NCI-H82 treated with DMSO at 0.1 percent for 48 hours (cell line): ENCODE measurements around the gene PLCB1.
"Not testable (repeated sequence)": the region's sequence is repeated elsewhere in the genome, so short reads cannot be mapped to it uniquely, and the experiment has no call there.

Experiments used
- DNase-seq: peaks from one replicate; lab custom pipeline; 2025; ENCODE audit not compliant: unreplicated experiment; lab: John Stamatoyannopoulos, UW

The PLCB1 gene

GRCh38 chr20:8156235-8157079 is 24.4 kb downstream of the PLCB1 start:
- no peak for DNase-seq

- not testable (repeated sequence) for DNase-seq
These were observed 27.2 kb downstream of the PLCB1 start for GRCh38 chr20:8159217-8159616.

- no peak for DNase-seq
These were observed 29.4 kb downstream of the PLCB1 start for GRCh38 chr20:8161264-8162071.

- no peak for DNase-seq
These were observed 30.5 kb downstream of the PLCB1 start for GRCh38 chr20:8162610-8163009.

GRCh38 chr20:8163543-8163942 is 31.5 kb downstream of the PLCB1 start:
- DNase-seq = no peak

GRCh38 chr20:8166730-8167129 is 34.7 kb downstream of the PLCB1 start:
- DNase-seq = no peak

- no peak for DNase-seq
These were observed 36.8 kb downstream of the PLCB1 start for GRCh38 chr20:8168785-8169288.

GRCh38 chr20:8170921-8171320 is 38.9 kb downstream of the PLCB1 start:
- no peak for DNase-seq

- no peak for DNase-seq
These were observed 40.1 kb downstream of the PLCB1 start for GRCh38 chr20:8172191-8172590.

- no peak for DNase-seq
These were observed 43.9 kb downstream of the PLCB1 start for GRCh38 chr20:8175741-8176675.

GRCh38 chr20:8183526-8183925 is 51.5 kb downstream of the PLCB1 start:
- DNase-seq = no peak

GRCh38 chr20:8187740-8188139 is 55.7 kb downstream of the PLCB1 start:
- no peak for DNase-seq

- DNase-seq = no peak
These were observed 58.2 kb downstream of the PLCB1 start for GRCh38 chr20:8190043-8190880.

- DNase-seq = no peak
These were observed 62.7 kb downstream of the PLCB1 start for GRCh38 chr20:8194721-8195120.

GRCh38 chr20:8196096-8196495 is 64.0 kb downstream of the PLCB1 start:
- no peak for DNase-seq

- no peak for DNase-seq
These were observed 68.2 kb downstream of the PLCB1 start for GRCh38 chr20:8200220-8200619.

- no peak for DNase-seq
These were observed 71.3 kb downstream of the PLCB1 start for GRCh38 chr20:8203366-8203765.

GRCh38 chr20:8205996-8206395 is 73.9 kb downstream of the PLCB1 start:
- no peak for DNase-seq

- no peak for DNase-seq
These were observed 76.2 kb downstream of the PLCB1 start for GRCh38 chr20:8208226-8208625.

- no peak for DNase-seq
These were observed 77.0 kb downstream of the PLCB1 start for GRCh38 chr20:8209061-8209460.
